CD4-positive, CD25-positive, alpha-beta regulatory T cell (primary cell): ENCODE data around the gene KANTR. TPM values are rescaled to one million over a fixed set of nuclear protein-coding genes. Genes with fewer than 3 reads are reported as not detected.
"Not testable (repeated sequence)": the region's sequence is repeated elsewhere in the genome, so short reads cannot be mapped to it uniquely, and the experiment has no call there.

Experiments used
- ATAC-seq, 2 donors: fragments of 150-1000 bp; cut with Tn5 transposase; one replicate each; pipeline ENCODE4 v1.10.0; 2021; ENCODE audit warnings: low read depth in 2 of 2, moderate number of reproducible peaks in 2 of 2, moderate library complexity in 1 of 2
- DNase-seq, 3 donors: peaks; one replicate each; pipeline versions ENCODE4 v3.0.0 to v3.0.0-alpha.2; 2012 to 2022; ENCODE audit warnings: mixed read lengths in 1 of 3
- H3K27ac ChIP-seq: one replicate; pipeline ENCODE4 v1.7.0; 2013; ENCODE audit warnings: mild to moderate bottlenecking, low read length; ENCODE audit not compliant: insufficient read depth, poor library complexity, severe bottlenecking
- H3K27me3 ChIP-seq: one replicate; pipeline ENCODE4 v1.7.0; 2013; ENCODE audit warnings: low read length; ENCODE audit not compliant: control insufficient read depth, insufficient read depth
- H3K36me3 ChIP-seq: one replicate; pipeline ENCODE4 v1.7.0; 2013; ENCODE audit warnings: mild to moderate bottlenecking, low read length, moderate library complexity; ENCODE audit not compliant: control insufficient read depth, insufficient read depth
- H3K4me1 ChIP-seq: 2 replicates; pipeline ENCODE4 v1.7.0; 2013; ENCODE audit warnings: mild to moderate bottlenecking, low read length; ENCODE audit not compliant: insufficient read depth, control insufficient read depth, poor library complexity, severe bottlenecking
- H3K4me3 ChIP-seq: one replicate; pipeline ENCODE4 v1.7.0; 2013; ENCODE audit warnings: low read depth, mild to moderate bottlenecking, low read length, moderate library complexity
- H3K9me3 ChIP-seq, 2 experiments: 1 replicate in 1 of 2; 2 replicates in 1 of 2; pipeline ENCODE4 v1.7.0; 2013; ENCODE audit warnings: low read length in 2 of 2, mild to moderate bottlenecking in 1 of 2, moderate library complexity in 1 of 2; ENCODE audit not compliant: control insufficient read depth in 2 of 2
- H3K27ac Mint-ChIP-seq, 3 donors: one replicate each; pipeline ENCODE4 v1.8.0; 2020 to 2022; ENCODE audit warnings: mild to moderate bottlenecking in 3 of 3, mixed read lengths in 3 of 3, moderate library complexity in 2 of 3
- H3K27me3 Mint-ChIP-seq: one replicate; pipeline ENCODE4 v1.8.0; 2022; ENCODE audit warnings: mild to moderate bottlenecking, mixed read lengths
- H3K36me3 Mint-ChIP-seq: one replicate; pipeline ENCODE4 v1.8.0; 2020; ENCODE audit warnings: mixed read lengths
- H3K4me1 Mint-ChIP-seq, 4 donors: one replicate each; pipeline ENCODE4 v1.8.0; 2020 to 2022; ENCODE audit warnings: mixed read lengths in 4 of 4, mild to moderate bottlenecking in 1 of 4
- H3K4me3 Mint-ChIP-seq, 4 donors: one replicate each; pipeline ENCODE4 v1.8.0; 2020 to 2022; ENCODE audit warnings: mild to moderate bottlenecking in 4 of 4, mixed read lengths in 4 of 4, moderate library complexity in 3 of 4
- H3K9me3 Mint-ChIP-seq, 7 donors: one replicate each; pipeline ENCODE4 v1.8.0; 2020 to 2022; ENCODE audit warnings: mixed read lengths in 7 of 7, mild to moderate bottlenecking in 3 of 7, moderate library complexity in 2 of 7
- polyA plus RNA-seq, 4 donors: library from polyadenylated mRNA; unstranded; fragments of 300-500 nt; fragmentation: Illumina TruSeq; gene quantifications; one replicate each; pipeline ENCODE4 v1.2.3, GENCODE V29; 2021
- total RNA-seq: library from RNA; stranded (reverse); gene quantifications from one replicate; pipeline ENCODE4 v1.2.3, GENCODE V29; 2022

The KANTR gene
- total and polyA plus RNA-seq, 5 donors from 2014 or later, result 0.81 to 14.1 (median 2.1) TPM

GRCh38 chrX:53155512-53156206, 61.7 kb downstream of the KANTR start:
- H3K27me3 ChIP-seq, result no peaks in the 10 kb centered on the region
- H3K4me1 Mint-ChIP-seq, result peaks cover 0 to 3% (median 0%) of the 10 kb centered on the region in 4 donors
- ATAC-seq (no peak), DNase-seq (no peak)
- no peak overlapping the region for H3K27ac Mint-ChIP-seq
- H3K9me3 Mint-ChIP-seq, result peaks cover 0 to 4% (median 0%) of the 10 kb centered on the region in 7 donors
- no peaks in the 10 kb centered on the region for H3K27me3 Mint-ChIP-seq
- no peak overlapping the region for H3K27ac ChIP-seq
- no peaks in the 10 kb centered on the region for H3K36me3 ChIP-seq
- H3K4me1 ChIP-seq, result no peaks in the 10 kb centered on the region
- H3K36me3 Mint-ChIP-seq, result peaks cover 30% of the 10 kb centered on the region
- no peaks in the 10 kb centered on the region for H3K9me3 ChIP-seq
- H3K4me3 ChIP-seq, result no peak overlapping the region
- no peak overlapping the region for H3K4me3 Mint-ChIP-seq

GRCh38 chrX:53156207-53156596, 62.3 kb downstream of the KANTR start:
- no peak overlapping the region for H3K4me3 ChIP-seq
- Mint-ChIP-seq H3K9me3 (peaks cover 0 to 4% (median 0%) of the 10 kb centered on the region in 7 donors), H3K4me1 (peaks cover 0 to 3% (median 0%) of the 10 kb centered on the region in 4 donors), H3K36me3 (peaks cover 24% of the 10 kb centered on the region), H3K27me3 (no peaks in the 10 kb centered on the region), H3K4me3 (no peak overlapping the region), H3K27ac (no peak overlapping the region)
- no peak overlapping the region for H3K27ac ChIP-seq
- DNase-seq (no peak), ATAC-seq (no peak)
- H3K9me3 ChIP-seq, result no peaks in the 10 kb centered on the region
- no peaks in the 10 kb centered on the region for H3K4me1 ChIP-seq
- no peaks in the 10 kb centered on the region for H3K36me3 ChIP-seq
- H3K27me3 ChIP-seq, result no peaks in the 10 kb centered on the region

- no peak overlapping the region for H3K27ac ChIP-seq
- Mint-ChIP-seq H3K9me3 (no peaks in the 10 kb centered on the region), H3K27ac (peak overlapping the region in 1 of 3 donors; percentile 18), H3K4me3 (no peak overlapping the region), H3K36me3 (peaks cover 17% of the 10 kb centered on the region), H3K27me3 (no peaks in the 10 kb centered on the region), H3K4me1 (peaks cover 0 to 3% (median 0%) of the 10 kb centered on the region in 4 donors)
- H3K4me3 ChIP-seq, result no peak overlapping the region
- no peak for ATAC-seq
- H3K9me3 ChIP-seq, result no peaks in the 10 kb centered on the region
- H3K27me3 ChIP-seq, result no peaks in the 10 kb centered on the region
- H3K36me3 ChIP-seq, result no peaks in the 10 kb centered on the region
- no peak for DNase-seq
- no peaks in the 10 kb centered on the region for H3K4me1 ChIP-seq
Observed at GRCh38 chrX:53159184-53159583, 65.2 kb downstream of the KANTR start.

- H3K27me3 Mint-ChIP-seq, result no peaks in the 10 kb centered on the region
- no peak overlapping the region for H3K27ac Mint-ChIP-seq
Observed at GRCh38 chrX:53160297-53160983, 66.5 kb downstream of the KANTR start.

GRCh38 chrX:53163436-53163835, 69.5 kb downstream of the KANTR start:
- no peak for ATAC-seq
- no peaks in the 10 kb centered on the region for H3K36me3 ChIP-seq
- Mint-ChIP-seq H3K27me3 (no peaks in the 10 kb centered on the region), H3K4me3 (no peak overlapping the region), H3K9me3 (no peaks in the 10 kb centered on the region), H3K36me3 (peaks cover 16% of the 10 kb centered on the region), H3K4me1 (no peaks in the 10 kb centered on the region), H3K27ac (peak overlapping the region in 1 of 3 donors; percentile 25)
- no peaks in the 10 kb centered on the region for H3K27me3 ChIP-seq
- no peak overlapping the region for H3K4me3 ChIP-seq
- no peak for DNase-seq
- no peaks in the 10 kb centered on the region for H3K9me3 ChIP-seq
- no peaks in the 10 kb centered on the region for H3K4me1 ChIP-seq
- no peak overlapping the region for H3K27ac ChIP-seq

More at GRCh38 chrX:53160297-53160983, 66.5 kb downstream of the KANTR start:
- Mint-ChIP-seq H3K4me1 (peaks cover 0 to 3% (median 0%) of the 10 kb centered on the region in 4 donors), H3K9me3 (no peaks in the 10 kb centered on the region), H3K4me3 (no peak overlapping the region), H3K36me3 (peaks cover 15% of the 10 kb centered on the region)
- ATAC-seq (no peak), DNase-seq (no peak)
- H3K36me3 ChIP-seq, result no peaks in the 10 kb centered on the region
- H3K9me3 ChIP-seq, result no peaks in the 10 kb centered on the region
- H3K27me3 ChIP-seq, result no peaks in the 10 kb centered on the region
- H3K4me1 ChIP-seq, result no peaks in the 10 kb centered on the region
- H3K4me3 ChIP-seq, result no peak overlapping the region
- H3K27ac ChIP-seq, result no peak overlapping the region

GRCh38 chrX:53164566-53164965, 70.6 kb downstream of the KANTR start:
- not testable (repeated sequence) for H3K9me3 Mint-ChIP-seq, H3K4me3 ChIP-seq, H3K27me3 Mint-ChIP-seq, ATAC-seq, H3K4me1 Mint-ChIP-seq, H3K4me1 ChIP-seq, H3K27ac ChIP-seq, DNase-seq, H3K4me3 Mint-ChIP-seq, H3K27ac Mint-ChIP-seq, H3K9me3 ChIP-seq, H3K27me3 ChIP-seq, H3K36me3 ChIP-seq
- peaks cover 15% of the 10 kb centered on the region for H3K36me3 Mint-ChIP-seq

GRCh38 chrX:53166103-53166502, 72.2 kb downstream of the KANTR start:
- no peak overlapping the region for H3K27ac ChIP-seq
- H3K9me3 ChIP-seq, result no peaks in the 10 kb centered on the region
- H3K27me3 ChIP-seq, result no peaks in the 10 kb centered on the region
- Mint-ChIP-seq H3K27ac (no peak overlapping the region), H3K36me3 (peaks cover 13% of the 10 kb centered on the region), H3K9me3 (no peaks in the 10 kb centered on the region), H3K4me3 (no peak overlapping the region), H3K27me3 (no peaks in the 10 kb centered on the region), H3K4me1 (peaks cover 0 to 3% (median 0%) of the 10 kb centered on the region in 4 donors)
- ATAC-seq (no peak), DNase-seq (no peak)
- no peaks in the 10 kb centered on the region for H3K4me1 ChIP-seq
- no peak overlapping the region for H3K4me3 ChIP-seq
- H3K36me3 ChIP-seq, result no peaks in the 10 kb centered on the region
